LNCAP (cell line): ENCODE results near the gene SPG11.

ENCODE experiments used
- TF ChIP-seq, protein P1 (sequence below): fragments of 450-650 bp; IDR thresholded peaks from 2 replicates; pipeline ENCODE4 v1.5.1; 2017; ENCODE audit warnings: mild to moderate bottlenecking

The SPG11 gene

DNA sequence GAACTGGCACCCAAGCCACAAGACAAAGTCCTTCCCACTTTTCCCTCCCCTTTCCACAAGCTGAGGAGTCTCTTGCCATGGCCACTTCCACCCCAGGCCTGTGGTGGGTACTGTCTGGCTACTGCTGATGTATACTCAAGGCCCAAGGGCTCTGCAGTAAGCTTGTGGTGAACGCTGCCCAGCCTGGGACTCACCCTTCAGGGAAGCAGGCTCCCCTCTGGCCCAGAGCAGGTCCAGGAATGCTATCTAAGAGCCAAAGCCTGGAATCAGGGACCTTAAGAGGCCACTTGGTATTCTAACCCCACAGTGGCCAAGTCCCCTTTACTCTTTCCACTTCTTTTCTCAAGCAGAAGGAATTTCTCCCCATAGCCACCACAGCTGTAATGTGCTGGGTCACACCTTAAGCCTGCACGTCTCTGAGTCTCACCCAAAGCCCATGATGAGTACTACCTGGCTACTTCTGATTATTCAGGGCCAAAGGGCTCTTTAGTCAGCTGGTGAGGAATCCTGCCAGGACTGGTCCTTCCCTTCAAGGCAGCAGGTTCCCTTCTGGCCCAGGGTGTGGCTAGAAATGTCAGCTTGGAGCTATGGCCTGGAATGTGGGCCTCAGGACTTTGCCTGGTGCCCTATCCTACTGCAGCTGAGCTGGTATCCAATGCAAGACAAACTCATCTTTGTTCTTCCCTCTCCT lies 43.6 kb upstream of the SPG11 start:
- TF ChIP-seq, protein P1, sequence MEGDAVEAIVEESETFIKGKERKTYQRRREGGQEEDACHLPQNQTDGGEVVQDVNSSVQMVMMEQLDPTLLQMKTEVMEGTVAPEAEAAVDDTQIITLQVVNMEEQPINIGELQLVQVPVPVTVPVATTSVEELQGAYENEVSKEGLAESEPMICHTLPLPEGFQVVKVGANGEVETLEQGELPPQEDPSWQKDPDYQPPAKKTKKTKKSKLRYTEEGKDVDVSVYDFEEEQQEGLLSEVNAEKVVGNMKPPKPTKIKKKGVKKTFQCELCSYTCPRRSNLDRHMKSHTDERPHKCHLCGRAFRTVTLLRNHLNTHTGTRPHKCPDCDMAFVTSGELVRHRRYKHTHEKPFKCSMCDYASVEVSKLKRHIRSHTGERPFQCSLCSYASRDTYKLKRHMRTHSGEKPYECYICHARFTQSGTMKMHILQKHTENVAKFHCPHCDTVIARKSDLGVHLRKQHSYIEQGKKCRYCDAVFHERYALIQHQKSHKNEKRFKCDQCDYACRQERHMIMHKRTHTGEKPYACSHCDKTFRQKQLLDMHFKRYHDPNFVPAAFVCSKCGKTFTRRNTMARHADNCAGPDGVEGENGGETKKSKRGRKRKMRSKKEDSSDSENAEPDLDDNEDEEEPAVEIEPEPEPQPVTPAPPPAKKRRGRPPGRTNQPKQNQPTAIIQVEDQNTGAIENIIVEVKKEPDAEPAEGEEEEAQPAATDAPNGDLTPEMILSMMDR = no peak

DNA sequence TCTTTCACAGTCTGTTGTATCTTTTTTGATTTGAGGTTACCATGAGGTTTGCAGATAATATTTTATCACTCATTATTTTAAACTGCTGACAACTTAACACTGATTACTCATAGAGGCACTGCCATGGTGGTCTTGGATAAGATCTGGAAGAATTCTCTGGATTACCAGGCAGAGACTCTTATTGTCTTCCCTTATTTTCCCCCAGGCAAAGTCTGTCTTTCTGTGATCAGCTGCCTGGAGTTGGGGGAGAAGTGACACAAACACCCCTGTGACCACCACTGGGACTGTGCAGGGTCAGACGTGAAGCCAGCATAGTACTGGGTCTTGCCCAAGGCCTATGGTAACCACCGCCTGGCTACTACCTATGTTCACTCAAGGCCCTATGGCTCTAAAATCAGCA lies 42.9 kb upstream of the SPG11 start:
- TF ChIP-seq, protein P1 = no peak

DNA sequence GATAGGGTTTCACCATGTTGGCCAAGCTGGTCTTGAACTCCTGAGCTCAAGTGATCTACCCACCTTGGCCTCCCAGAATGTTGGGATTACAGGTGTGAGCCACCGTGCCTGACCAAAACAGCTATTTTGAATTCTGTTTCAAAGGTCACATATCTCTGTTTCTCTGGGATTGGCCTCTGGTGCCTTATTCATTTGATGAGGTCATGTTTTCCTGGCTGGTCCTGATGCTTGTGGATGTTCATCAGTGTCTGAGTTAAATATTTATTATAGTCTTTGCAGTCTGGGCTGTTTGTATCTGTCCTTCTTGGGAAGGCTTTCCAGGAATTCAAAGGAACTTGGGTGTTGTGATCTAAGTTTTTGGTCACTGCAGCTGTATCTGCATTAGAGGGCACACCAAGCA lies 42.5 kb upstream of the SPG11 start:
- TF ChIP-seq, protein P1 = no peak

DNA sequence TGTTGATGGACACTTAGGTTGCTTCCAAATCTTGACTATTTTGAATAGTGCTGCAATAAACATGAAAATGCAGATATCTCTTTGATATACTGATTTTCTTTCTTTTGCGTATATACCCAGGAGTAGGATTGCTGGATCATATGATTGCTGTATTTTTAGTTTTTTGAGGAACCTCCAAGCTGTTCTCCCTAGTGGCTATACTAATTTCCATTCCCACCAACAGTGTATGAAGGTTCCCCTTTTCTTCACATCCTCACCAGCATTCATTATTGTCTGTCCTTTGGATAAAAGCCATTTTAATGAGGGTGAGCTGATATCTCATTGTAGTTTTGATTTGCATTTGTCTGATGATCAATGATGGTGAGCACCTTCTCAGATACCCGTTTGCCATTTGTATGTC lies 35.2 kb upstream of the SPG11 start:
- TF ChIP-seq, protein P1 = no peak

DNA sequence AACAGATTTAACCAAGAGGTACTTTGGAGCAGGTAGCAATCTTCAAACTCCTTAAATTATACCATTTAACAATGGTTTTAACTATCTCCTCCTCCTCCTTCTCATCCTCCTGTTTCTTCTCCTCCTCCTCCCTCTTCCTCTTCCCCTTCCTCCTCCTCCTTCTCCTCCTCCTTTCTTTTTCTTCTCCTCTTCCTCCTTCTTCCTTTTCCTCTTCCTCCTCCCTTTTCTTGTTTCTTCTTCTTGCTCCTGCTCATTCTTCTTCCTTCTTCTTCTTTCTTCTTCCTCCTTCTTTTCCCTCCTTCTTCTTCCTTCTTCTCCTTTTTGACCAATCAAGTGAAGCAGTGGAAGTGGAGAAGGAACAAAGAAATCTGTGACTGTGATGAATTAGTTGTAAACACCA lies 33.6 kb upstream of the SPG11 start:
- TF ChIP-seq, protein P1 = no peak

DNA sequence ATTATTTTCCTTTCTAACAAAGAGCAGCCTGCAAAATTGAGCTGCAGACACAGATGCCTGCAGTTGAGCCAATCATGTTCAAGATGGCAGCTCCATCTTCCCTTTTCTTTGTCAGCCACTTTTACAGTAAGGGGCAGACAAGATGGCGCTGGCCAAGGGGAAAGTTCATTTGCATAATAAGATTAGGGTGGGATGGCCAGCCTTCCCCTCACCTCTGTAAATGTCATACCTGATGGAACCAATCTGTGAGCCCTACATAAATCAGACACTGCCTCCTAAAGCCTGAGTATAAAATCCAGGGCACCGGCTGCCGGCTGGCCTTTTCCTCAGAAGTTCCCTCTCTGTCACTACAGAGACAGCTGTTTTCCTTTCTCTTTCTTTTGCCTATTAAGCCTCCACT lies 31.8 kb upstream of the SPG11 start:
- TF ChIP-seq, protein P1 = no peak

DNA sequence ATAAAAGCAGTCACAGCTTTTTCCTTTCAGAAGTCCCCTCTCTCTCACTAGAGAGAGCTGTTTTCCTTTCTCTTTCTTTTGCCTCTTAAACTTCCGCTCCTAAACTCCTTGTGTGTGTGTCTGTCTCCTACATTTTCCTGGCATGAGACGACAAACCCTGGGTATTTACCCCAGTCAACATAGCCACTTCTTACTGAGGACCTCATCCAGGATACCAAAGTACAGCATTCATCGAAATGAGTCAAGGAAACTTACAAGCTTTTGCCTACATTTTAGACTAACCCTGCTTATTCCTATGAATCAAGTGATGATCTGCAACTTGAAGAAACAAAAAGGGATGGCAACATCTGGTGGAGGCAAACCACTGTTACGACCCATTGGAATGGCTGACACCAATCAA lies 31.0 kb upstream of the SPG11 start:
- TF ChIP-seq, protein P1 = no peak

DNA sequence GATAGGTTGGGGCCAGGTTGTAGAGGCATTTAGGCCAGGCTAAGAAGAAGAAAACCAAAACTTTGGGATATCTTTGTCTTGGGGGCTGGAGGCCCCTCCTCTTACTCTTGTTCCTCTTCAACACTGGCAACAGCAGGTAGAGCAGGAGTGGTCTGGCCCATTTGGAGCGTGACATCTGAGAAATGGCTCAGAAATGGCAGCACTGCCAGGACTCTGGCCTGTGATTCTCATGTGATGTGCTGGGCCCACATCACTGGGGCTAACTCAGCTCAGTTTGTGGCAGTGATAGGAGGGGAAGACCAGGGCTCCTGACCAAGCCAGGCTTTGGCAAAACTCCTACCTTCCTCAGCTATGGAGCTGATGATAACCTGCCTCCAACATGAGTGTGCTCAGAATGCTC lies 29.2 kb upstream of the SPG11 start:
- TF ChIP-seq, protein P1 = no peak
